Measurements from ENCODE around the gene HOXC10.

- TF ChIP-seq CTCF (IDR thresholded peaks at IDR 0.05; ENCODE audit: low read depth, low read length, poor library complexity, severe bottlenecking) (no peak), EZH2phosphoT487 (IDR thresholded peaks at IDR 0.05; ENCODE audit: borderline replicate concordance, low read length) (no peak; the same call in 1 of the 2 replicates)
Measured at GRCh38 chr12:53952335-53952694, 32.6 kb upstream of the HOXC10 start.

Data from DOHH2 (cell line).